ENCODE measurements around the gene OCA2. TPM values are rescaled to one million over a fixed set of nuclear protein-coding genes. Genes with fewer than 3 reads are reported as not detected.

Gene OCA2
- total RNA-seq, 1 experiment from 2014 or later = 0.13 TPM

- Histone ChIP-seq H3K9me3 (ENCODE audit: control insufficient read depth, insufficient read depth, low read depth, low read length) (no peaks in the 10 kb centered on the region), H3K36me3 (ENCODE audit: control insufficient read depth, insufficient read depth, low read length) (no peaks in the 10 kb centered on the region), H3K4me1 (ENCODE audit: control insufficient read depth, insufficient read depth, low read length) (no peaks in the 10 kb centered on the region), H3K27me3 (ENCODE audit: control insufficient read depth, insufficient read depth, low read length) (no peaks in the 10 kb centered on the region), H3K4me3 (ENCODE audit: low read depth in 2 of 2, low read length in 2 of 2) (no peak overlapping the region), H3K27ac (ENCODE audit: low read length) (no peak overlapping the region)
- intact Hi-C loops (cut with micrococcal nuclease; ENCODE audit: unreplicated experiment) = no loop called here
- DNase-seq (ENCODE audit: low read depth, low spot score) (no peak), ATAC-seq (no peak)
- TF ChIP-seq CTCF (IDR thresholded peaks at IDR 0.05) = no peak
- TF ChIP-seq REST (IDR thresholded peaks at IDR 0.05; ENCODE audit: insufficient read depth in 1 of 2, low read depth in 2 of 2, low read length in 1 of 2) = no peak
- no peak for TF ChIP-seq TCF7L2 (IDR thresholded peaks at IDR 0.05; ENCODE audit: low read depth, low read length)
- TF ChIP-seq POLR2AphosphoS5 (IDR thresholded peaks at IDR 0.05; ENCODE audit: low read depth, low read length) = no peak
- TF ChIP-seq SIN3A (IDR thresholded peaks at IDR 0.05; ENCODE audit: borderline replicate concordance, insufficient read depth, low read depth, low read length) = no peak
- no TSS peak for BruUV-seq (replicated peaks)
- POLR2A ChIA-PET = no interaction called here
- in situ Hi-C loops (cut with HindIII; ENCODE audit: low pct_unique_long_range_greater_than_20kb, low sequenced_read_pairs) = no loop called here
- CTCF ChIA-PET = no interaction called here
Measured at GRCh38 chr15:28101983-28102441, 2.9 kb upstream of the OCA2 start.

GRCh38 chr15:28101201-28101600, 2.1 kb upstream of the OCA2 start:
- ChIA-PET CTCF (no interaction called here), POLR2A (no interaction called here)
- Histone ChIP-seq H3K27ac (ENCODE audit: low read length) (no peak overlapping the region), H3K27me3 (ENCODE audit: control insufficient read depth, insufficient read depth, low read length) (no peaks in the 10 kb centered on the region), H3K9me3 (ENCODE audit: control insufficient read depth, insufficient read depth, low read depth, low read length) (no peaks in the 10 kb centered on the region), H3K4me3 (ENCODE audit: low read depth in 2 of 2, low read length in 2 of 2) (no peak overlapping the region), H3K4me1 (ENCODE audit: control insufficient read depth, insufficient read depth, low read length) (no peaks in the 10 kb centered on the region; the same call in 1 of the 2 replicates), H3K36me3 (ENCODE audit: control insufficient read depth, insufficient read depth, low read length) (no peaks in the 10 kb centered on the region)
- no TSS peak for BruUV-seq (replicated peaks)
- intact Hi-C loops (cut with micrococcal nuclease; ENCODE audit: unreplicated experiment) (no loop called here), in situ Hi-C loops (cut with HindIII; ENCODE audit: low pct_unique_long_range_greater_than_20kb, low sequenced_read_pairs) (no loop called here)
- DNase-seq (ENCODE audit: low read depth, low spot score) (no peak), ATAC-seq (no peak)
- TF ChIP-seq CTCF (IDR thresholded peaks at IDR 0.05) (no peak), REST (IDR thresholded peaks at IDR 0.05; ENCODE audit: insufficient read depth in 1 of 2, low read depth in 2 of 2, low read length in 1 of 2) (no peak), POLR2AphosphoS5 (IDR thresholded peaks at IDR 0.05; ENCODE audit: low read depth, low read length) (no peak), TCF7L2 (IDR thresholded peaks at IDR 0.05; ENCODE audit: low read depth, low read length) (no peak), SIN3A (IDR thresholded peaks at IDR 0.05; ENCODE audit: borderline replicate concordance, insufficient read depth, low read depth, low read length) (no peak)

All from Panc1 (cell line).